Measurements from ENCODE around the gene OPCML. TPM values are rescaled to one million over a fixed set of nuclear protein-coding genes. Genes with fewer than 3 reads are reported as not detected.

The OPCML gene
- total and polyA plus RNA-seq, 2 experiments from 2014 or later = 1.2 to 4.4 TPM

GRCh38 chr11:132367293-132367692 lies 1165.0 kb downstream of the OPCML start:
- Histone ChIP-seq H3K4me3 (no peak overlapping the region), H3K27me3 (ENCODE audit: insufficient read depth) (no peaks in the 10 kb centered on the region), H3K79me2 (replicated peaks; ENCODE audit: insufficient read depth) (no peaks in the 10 kb centered on the region), H3K4me1 (ENCODE audit: insufficient read depth) (no peaks in the 10 kb centered on the region), H3K27ac (ENCODE audit: low read depth) (no peak overlapping the region), H4K20me1 (replicated peaks; ENCODE audit: insufficient read depth) (no peaks in the 10 kb centered on the region), H3K4me2 (no peak overlapping the region), H2AFZ (no peak overlapping the region), H3K36me3 (ENCODE audit: insufficient read depth) (no peaks in the 10 kb centered on the region), H3F3A (replicated peaks; ENCODE audit: low read depth) (no peaks in the 10 kb centered on the region), H3K9me2 (ENCODE audit: insufficient read depth) (peaks cover 13% of the 10 kb centered on the region)
- no peaks in the 10 kb centered on the region for H3K27me3 Mint-ChIP-seq (ENCODE audit: insufficient read depth, low read depth, poor library complexity)
- no peaks in the 10 kb centered on the region for H3K4me1 Mint-ChIP-seq
- H3K9me3 Mint-ChIP-seq = no peaks in the 10 kb centered on the region
- no peaks in the 10 kb centered on the region for H3K36me3 Mint-ChIP-seq (ENCODE audit: low read depth)
- no peak overlapping the region for H3K27ac Mint-ChIP-seq
- ATAC-seq = no peak
- no peak for DNase-seq (ENCODE audit: low spot score)
- H3K4me3 Mint-ChIP-seq = no peak overlapping the region
- TF ChIP-seq STAT1 (IDR thresholded peaks at IDR 0.05; ENCODE audit: unreplicated experiment) = no peak
- TF ChIP-seq REST (IDR thresholded peaks at IDR 0.05; ENCODE audit: unreplicated experiment) = no peak
- TF ChIP-seq EZH2phosphoT487 (IDR thresholded peaks at IDR 0.05; ENCODE audit: unreplicated experiment) = no peak
- no peak for TF ChIP-seq ZNF462 (CRISPR knock-in tag; IDR thresholded peaks at IDR 0.05)
- TF ChIP-seq ZNF331 (CRISPR knock-in tag; IDR thresholded peaks at IDR 0.05; ENCODE audit: low read depth) = no peak
- no peak for TF ChIP-seq EZH2 (IDR thresholded peaks at IDR 0.05; ENCODE audit: low read depth, unreplicated experiment)
- no peak for TF ChIP-seq JUNB (IDR thresholded peaks at IDR 0.05; ENCODE audit: unreplicated experiment)
- TF ChIP-seq ETS1 (IDR thresholded peaks at IDR 0.05) = no peak
- no peak for TF ChIP-seq CTCF (conservative IDR thresholded peaks at IDR 0.05; ENCODE audit: low read depth in 2 of 2)
- TF ChIP-seq ZNF114 (CRISPR knock-in tag; IDR thresholded peaks at IDR 0.05) = no peak
- TF ChIP-seq POLR2AphosphoS5 (IDR thresholded peaks at IDR 0.05; ENCODE audit: low read depth) = no peak
- TF ChIP-seq NANOG (IDR thresholded peaks at IDR 0.05; ENCODE audit: borderline replicate concordance) = no peak
- no peak for TF ChIP-seq CREB1 (CRISPR knock-in tag; IDR thresholded peaks at IDR 0.05; ENCODE audit: low read depth)

Data from GM23338 (cell line).